Measurements from ENCODE around the gene SHH.

GRCh38 chr7:155813125-155813524 lies 862 bp upstream of the SHH start:
- no peak for TF ChIP-seq CTCF (conservative IDR thresholded peaks at IDR 0.05; ENCODE audit: low read depth, low read length)
- no peak for TF ChIP-seq EZH2phosphoT487 (IDR thresholded peaks at IDR 0.05; ENCODE audit: borderline replicate concordance, low read length)
